ENCODE measurements around the gene KRT76. TPM values are rescaled to one million over a fixed set of nuclear protein-coding genes. Genes with fewer than 3 reads are reported as not detected.

Gene KRT76
- total and polyA plus RNA-seq, 2 donors (not counting 1 experiment from before 2014, with no cell fraction given), result not detected

DNA sequence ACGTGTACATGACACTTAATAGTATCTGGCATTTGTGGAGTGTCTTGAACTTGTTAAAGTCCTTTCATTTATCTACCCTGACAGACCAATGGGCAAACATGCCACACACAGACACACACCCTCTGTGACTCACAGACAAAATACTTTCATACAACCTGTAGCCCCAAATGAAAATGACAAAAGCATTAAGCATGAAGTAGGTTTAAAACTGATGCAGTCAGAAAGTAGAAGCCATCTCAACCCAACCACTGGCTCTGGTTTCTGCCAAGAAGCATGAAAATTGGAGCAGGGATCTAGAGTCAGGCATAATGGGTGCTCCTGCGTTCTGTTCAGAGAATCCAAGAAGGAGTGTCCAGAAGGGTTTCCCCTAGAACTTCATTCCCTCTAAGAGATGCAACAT, 50.7 kb downstream of the KRT76 start:
- H3K79me2 ChIP-seq (ENCODE audit: control insufficient read depth, insufficient read depth, low read length), result no peaks in the 10 kb centered on the region
- no peak for ATAC-seq (ENCODE audit: low read depth)

DNA sequence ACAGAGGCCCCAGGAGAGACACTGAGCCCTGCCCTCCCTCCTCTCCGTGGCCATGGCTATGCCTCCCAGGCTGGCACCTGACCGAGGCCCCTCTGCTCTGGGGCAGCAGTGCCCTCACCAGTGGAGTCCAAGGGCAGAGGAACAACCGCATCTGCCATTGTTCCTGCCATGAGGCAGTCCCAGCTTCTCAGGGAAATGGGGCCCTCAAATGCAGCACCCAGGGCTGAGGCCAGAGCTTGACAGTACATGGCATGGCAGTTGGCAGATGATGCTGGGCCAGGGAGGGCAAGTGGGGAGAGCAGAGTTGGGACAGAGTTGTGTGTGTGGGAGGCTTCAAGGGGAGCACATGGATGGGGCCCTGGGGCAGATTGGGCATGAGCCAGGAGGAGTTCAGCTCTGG, 52.8 kb downstream of the KRT76 start:
- CTCF ChIA-PET, result no interaction called here
- Histone ChIP-seq H3K9me3 (ENCODE audit: control extremely low read depth in 1 of 3, control insufficient read depth in 2 of 3, insufficient read depth in 1 of 3, low read length in 2 of 3) (no peaks in the 10 kb centered on the region), H3K27me3 (replicated peaks in 1 of 4; ENCODE audit: control extremely low read depth in 1 of 4, control insufficient read depth in 3 of 4, insufficient read depth in 4 of 4, low read length in 3 of 4) (peaks cover 0 to 4% (median 0%) of the 10 kb centered on the region in 4 experiments), H3K9ac (ENCODE audit: low read length) (no peak overlapping the region), H3K79me2 (ENCODE audit: control insufficient read depth, insufficient read depth, low read length) (no peaks in the 10 kb centered on the region), H2AFZ (ENCODE audit: insufficient read depth, low read depth, low read length, poor library complexity, severe bottlenecking) (no peak overlapping the region), H4K20me1 (ENCODE audit: control insufficient read depth, insufficient read depth, low read length, poor library complexity, severe bottlenecking) (no peaks in the 10 kb centered on the region), H3K4me1 (ENCODE audit: control insufficient read depth in 2 of 2, insufficient read depth in 2 of 2, low read length in 2 of 2) (no peaks in the 10 kb centered on the region), H3K4me2 (replicated peaks; ENCODE audit: low read depth, low read length, poor library complexity, severe bottlenecking) (no peak overlapping the region), H3K27ac (ENCODE audit: low read length in 2 of 2) (no peak overlapping the region), H3K36me3 (replicated peaks in 1 of 2; ENCODE audit: control extremely low read depth in 1 of 2, control insufficient read depth in 1 of 2, extremely low read depth in 1 of 2, insufficient read depth in 2 of 2, low read length in 1 of 2) (no peaks in the 10 kb centered on the region), H3K4me3 (ENCODE audit: control extremely low read depth in 1 of 5, extremely low read depth in 1 of 5, insufficient read depth in 1 of 5, low read depth in 2 of 5, low read length in 4 of 5) (no peak overlapping the region)
- 76% methylated on average over 3 of the region's 3 CpGs for WGBS (ENCODE audit: insufficient coverage)
- Mint-ChIP-seq H3K27me3 (peaks cover 14% of the 10 kb centered on the region), H3K4me1 (no peaks in the 10 kb centered on the region), H3K27ac (no peak overlapping the region), H3K9me3 (ENCODE audit: insufficient read depth) (no peaks in the 10 kb centered on the region), H3K4me3 (no peak overlapping the region)
- POLR2A ChIA-PET, result no interaction called here
- no peak for TF ChIP-seq EZH2 (IDR thresholded peaks at IDR 0.05; ENCODE audit: borderline replicate concordance, insufficient read depth, low read depth, low read length, poor library complexity, severe bottlenecking)
- TF ChIP-seq, protein P1, sequence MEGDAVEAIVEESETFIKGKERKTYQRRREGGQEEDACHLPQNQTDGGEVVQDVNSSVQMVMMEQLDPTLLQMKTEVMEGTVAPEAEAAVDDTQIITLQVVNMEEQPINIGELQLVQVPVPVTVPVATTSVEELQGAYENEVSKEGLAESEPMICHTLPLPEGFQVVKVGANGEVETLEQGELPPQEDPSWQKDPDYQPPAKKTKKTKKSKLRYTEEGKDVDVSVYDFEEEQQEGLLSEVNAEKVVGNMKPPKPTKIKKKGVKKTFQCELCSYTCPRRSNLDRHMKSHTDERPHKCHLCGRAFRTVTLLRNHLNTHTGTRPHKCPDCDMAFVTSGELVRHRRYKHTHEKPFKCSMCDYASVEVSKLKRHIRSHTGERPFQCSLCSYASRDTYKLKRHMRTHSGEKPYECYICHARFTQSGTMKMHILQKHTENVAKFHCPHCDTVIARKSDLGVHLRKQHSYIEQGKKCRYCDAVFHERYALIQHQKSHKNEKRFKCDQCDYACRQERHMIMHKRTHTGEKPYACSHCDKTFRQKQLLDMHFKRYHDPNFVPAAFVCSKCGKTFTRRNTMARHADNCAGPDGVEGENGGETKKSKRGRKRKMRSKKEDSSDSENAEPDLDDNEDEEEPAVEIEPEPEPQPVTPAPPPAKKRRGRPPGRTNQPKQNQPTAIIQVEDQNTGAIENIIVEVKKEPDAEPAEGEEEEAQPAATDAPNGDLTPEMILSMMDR (IDR thresholded peaks at IDR 0.05), result no peak
- ATAC-seq (ENCODE audit: low read depth) (no peak), DNase-seq (no peak)
- intact Hi-C loops (cut with micrococcal nuclease), result no loop called here

More for the DNA sequence above, 50.7 kb downstream of the KRT76 start:
- no peaks in the 10 kb centered on the region for H3K36me3 ChIP-seq (replicated peaks in 1 of 2; ENCODE audit: control extremely low read depth in 1 of 2, control insufficient read depth in 1 of 2, extremely low read depth in 1 of 2, insufficient read depth in 2 of 2, low read length in 1 of 2)
- 67% methylated on average over 1 of the region's 2 CpGs for WGBS (ENCODE audit: insufficient coverage)
- H3K4me3 ChIP-seq (ENCODE audit: control extremely low read depth in 1 of 5, extremely low read depth in 1 of 5, insufficient read depth in 1 of 5, low read depth in 2 of 5, low read length in 4 of 5), result no peak overlapping the region
- H3K9me3 ChIP-seq (ENCODE audit: control extremely low read depth in 1 of 3, control insufficient read depth in 2 of 3, insufficient read depth in 1 of 3, low read length in 2 of 3), result no peaks in the 10 kb centered on the region
- TF ChIP-seq EZH2 (IDR thresholded peaks at IDR 0.05; ENCODE audit: borderline replicate concordance, insufficient read depth, low read depth, low read length, poor library complexity, severe bottlenecking), result no peak
- TF ChIP-seq, protein P1 (IDR thresholded peaks at IDR 0.05), result no peak
- no peak overlapping the region for H3K27ac Mint-ChIP-seq
- no peaks in the 10 kb centered on the region for H4K20me1 ChIP-seq (ENCODE audit: control insufficient read depth, insufficient read depth, low read length, poor library complexity, severe bottlenecking)
- no peak overlapping the region for H3K9ac ChIP-seq (ENCODE audit: low read length)
- no peak overlapping the region for H3K4me2 ChIP-seq (replicated peaks; ENCODE audit: low read depth, low read length, poor library complexity, severe bottlenecking)
- peaks cover 0 to 4% (median 0%) of the 10 kb centered on the region in 4 experiments for H3K27me3 ChIP-seq (replicated peaks in 1 of 4; ENCODE audit: control extremely low read depth in 1 of 4, control insufficient read depth in 3 of 4, insufficient read depth in 4 of 4, low read length in 3 of 4)
- ChIA-PET POLR2A (no interaction called here), CTCF (no interaction called here)
- peaks cover 14% of the 10 kb centered on the region for H3K27me3 Mint-ChIP-seq
- no peak for DNase-seq
- H3K4me3 Mint-ChIP-seq, result no peak overlapping the region
- no peak overlapping the region for H2AFZ ChIP-seq (ENCODE audit: insufficient read depth, low read depth, low read length, poor library complexity, severe bottlenecking)
- no peaks in the 10 kb centered on the region for H3K4me1 Mint-ChIP-seq
- no peaks in the 10 kb centered on the region for H3K4me1 ChIP-seq (ENCODE audit: control insufficient read depth in 2 of 2, insufficient read depth in 2 of 2, low read length in 2 of 2)
- no peak overlapping the region for H3K27ac ChIP-seq (ENCODE audit: low read length in 2 of 2)
- intact Hi-C loops (cut with micrococcal nuclease), result no loop called here
- H3K9me3 Mint-ChIP-seq (ENCODE audit: insufficient read depth), result no peaks in the 10 kb centered on the region
